ENCODE data around the gene CUL2.

- TF ChIP-seq GATA3 (IDR thresholded peaks at IDR 0.05; ENCODE audit: low read depth, low read length) (no peak), GATA2 (IDR thresholded peaks at IDR 0.05; ENCODE audit: low read depth, low read length) (no peak)
Measured at GRCh38 chr10:34993782-34994181, 96.4 kb downstream of the CUL2 start.

Measured in SH-SY5Y (cell line).